K562 (cell line): ENCODE measurements around the gene EHBP1L1. TPM values are rescaled to one million over a fixed set of nuclear protein-coding genes. Genes with fewer than 3 reads are reported as not detected.

Experiments
- ATAC-seq: fragments of 200-7000 bp; cut with Tn5 transposase; 3 replicates; pipeline ENCODE4 v1.9.1; 2020; ENCODE audit warnings: moderate library complexity
- BruUV-seq: library from RNA; stranded (reverse); fragments of 400-500 nt; replicated peaks from 2 replicates; lab custom pipeline; 2021; lab: Mats Ljungman, UMichigan
- CTCF ChIA-PET: fragments of 300-600 bp; formaldehyde crosslinking; extraction: SDS; loops from one replicate; lab custom pipeline; 2021; ENCODE audit warnings: low intra/inter-chr PET ratio; lab: Yijun Ruan, JAX
- POLR2A ChIA-PET: fragments of 300-600, 350-650 bp; sonication (Branson Sonifier 250); formaldehyde crosslinking; extraction: SDS; loops from one replicate; lab custom pipeline; 2021; ENCODE audit warnings: antibody characterized with exemption, inconsistent platforms; lab: Yijun Ruan, JAX
- DNase-seq, 4 experiments: peaks; one replicate each; pipeline versions ENCODE4 v3.0.0 to v3.0.0-alpha.2; 2011 to 2018; ENCODE audit warnings: low spot score in 3 of 4, mixed read lengths in 3 of 4; ENCODE audit errors: extremely low read depth in 1 of 4
- FAIRE-seq: peaks from 2 replicates; lab custom pipeline; 2011; peaks lifted over from hg19 to GRCh38; lab: Jason Lieb, UNC
- H2AFZ ChIP-seq: 2 replicates; pipeline ENCODE4 v1.6.0; 2011; ENCODE audit warnings: low read depth, low read length, control low read depth, inconsistent platforms
- H3K27ac ChIP-seq: fragments of 200-600 bp; 3 replicates; pipeline ENCODE4 v1.8.0; 2011; ENCODE audit warnings: low read depth, mild to moderate bottlenecking, control low read depth, inconsistent platforms, low read length, moderate library complexity, mixed read lengths; ENCODE audit errors: extremely low read depth
- H3K27me3 ChIP-seq, 2 experiments: fragments of 300-600 bp in 1 of 2; 2 replicates in 1 of 2; 3 replicates in 1 of 2; pipeline versions ENCODE4 v1.6.0 to v1.8.0; 2011; ENCODE audit warnings: inconsistent platforms in 2 of 2, low read length in 2 of 2, mild to moderate bottlenecking in 1 of 2, mixed read lengths in 1 of 2, moderate library complexity in 1 of 2; ENCODE audit not compliant: control insufficient read depth in 2 of 2, insufficient read depth in 2 of 2
- H3K36me3 ChIP-seq: fragments of 300-600 bp; 3 replicates; pipeline ENCODE4 v1.8.0; 2011; ENCODE audit warnings: mild to moderate bottlenecking, low read length, inconsistent platforms; ENCODE audit not compliant: control insufficient read depth, insufficient read depth
- H3K4me1 ChIP-seq, 2 experiments: fragments of 200-600 bp in 1 of 2; replicated peaks in 1 of 2; 2 replicates in 1 of 2; 3 replicates in 1 of 2; pipeline versions ENCODE4 v1.5.1 to v1.8.0; 2011; ENCODE audit warnings: inconsistent platforms in 2 of 2, low read length in 2 of 2, mild to moderate bottlenecking in 1 of 2, mixed read lengths in 1 of 2, moderate library complexity in 1 of 2; ENCODE audit not compliant: control insufficient read depth in 2 of 2, insufficient read depth in 2 of 2
- H3K4me2 ChIP-seq: 2 replicates; pipeline ENCODE4 v1.6.1; 2011; ENCODE audit warnings: low read length, control low read depth, inconsistent platforms, mixed read lengths; ENCODE audit not compliant: insufficient read depth
- H3K4me3 ChIP-seq: fragments of 200-600 bp; sonication (generic), shearing (Covaris generic); 2 replicates; pipeline ENCODE4 v1.5.1; 2016; ENCODE audit warnings: control low read depth, inconsistent platforms
- H3K79me2 ChIP-seq: fragments of 200-600 bp; 3 replicates; pipeline ENCODE4 v1.8.0; 2011; ENCODE audit warnings: low read length, inconsistent platforms; ENCODE audit not compliant: control insufficient read depth, insufficient read depth
- H3K9ac ChIP-seq, 2 experiments: 2 replicates each; pipeline versions ENCODE4 v1.6.0 to v1.6.1; 2011; ENCODE audit warnings: low read depth in 2 of 2, low read length in 2 of 2, control low read depth in 1 of 2, inconsistent platforms in 1 of 2, mild to moderate bottlenecking in 1 of 2, mixed read lengths in 1 of 2; ENCODE audit not compliant: insufficient read depth in 1 of 2
- H3K9me1 ChIP-seq: one replicate; pipeline ENCODE4 v1.6.0; 2011; ENCODE audit warnings: inconsistent platforms, mild to moderate bottlenecking, low read length, moderate library complexity; ENCODE audit not compliant: control insufficient read depth, insufficient read depth
- H3K9me3 ChIP-seq: replicated peaks from 2 replicates; pipeline ENCODE4 v1.5.1; 2011; ENCODE audit warnings: low read depth, low read length, inconsistent platforms; ENCODE audit not compliant: control insufficient read depth, insufficient read depth
- H4K20me1 ChIP-seq: replicated peaks from 2 replicates; pipeline ENCODE4 v1.6.1; 2011; ENCODE audit warnings: low read length, inconsistent platforms, mixed read lengths; ENCODE audit not compliant: control insufficient read depth, insufficient read depth
- ATF7 ChIP-seq: fragments of 450-650 bp; IDR thresholded peaks from 2 replicates; pipeline ENCODE4 v1.7.1; 2014; ENCODE audit warnings: mild to moderate bottlenecking, moderate library complexity
- BRD9 ChIP-seq: fragments of 450-650 bp; IDR thresholded peaks from 2 replicates; pipeline ENCODE4 v1.6.1; 2018; ENCODE audit warnings: low read depth; ENCODE audit not compliant: partially characterized antibody
- ELF1 ChIP-seq: fragments of 200-800 bp; sonication (Bioruptor generic); IDR thresholded peaks from 2 replicates; pipeline ENCODE4 v1.6.1; 2016; ENCODE audit warnings: missing genetic modification characterization, missing compliant biosample characterization
- FOS ChIP-seq: IDR thresholded peaks from 3 replicates; pipeline ENCODE4 v1.6.1; 2011; ENCODE audit not compliant: insufficient read length; ENCODE audit errors: extremely low read depth
- FOSL1 ChIP-seq: fragments of 200-800 bp; sonication (Bioruptor generic); conservative IDR thresholded peaks from 2 replicates; pipeline ENCODE4 v1.6.1; 2016; ENCODE audit warnings: missing genetic modification characterization, missing compliant biosample characterization
- FOXP1 ChIP-seq: sonication (generic); formaldehyde crosslinking; IDR thresholded peaks from 2 replicates; pipeline ENCODE4 v1.8.0; 2022; ENCODE audit warnings: mild to moderate bottlenecking, missing genetic modification reagents
- KAT7 ChIP-seq: sonication (generic); formaldehyde crosslinking; IDR thresholded peaks from 2 replicates; pipeline ENCODE4 v1.8.0; 2022; ENCODE audit warnings: missing genetic modification reagents, mild to moderate bottlenecking, borderline replicate concordance
- MEF2D ChIP-seq: conservative IDR thresholded peaks from 2 replicates; pipeline ENCODE4 v1.6.1; 2016; ENCODE audit warnings: low read depth, missing genetic modification characterization, missing compliant biosample characterization
- MYBL2 ChIP-seq, 2 experiments: fragments of 450-650 bp in 1 of 2; sonication (generic) in 1 of 2; formaldehyde crosslinking in 1 of 2; IDR thresholded peaks; 2 replicates each; pipeline versions ENCODE4 v1.6.1 to v1.8.1; 2017 to 2022; ENCODE audit warnings: borderline replicate concordance in 1 of 2, inconsistent platforms in 1 of 2, low read depth in 1 of 2, mild to moderate bottlenecking in 1 of 2, missing genetic modification reagents in 1 of 2, moderate library complexity in 1 of 2
- NCOA1 ChIP-seq: fragments of 450-650 bp; IDR thresholded peaks from 2 replicates; pipeline ENCODE4 v1.6.1; 2016; ENCODE audit warnings: low read depth
- PURB ChIP-seq: sonication (generic); formaldehyde crosslinking; IDR thresholded peaks from 2 replicates; pipeline ENCODE4 v1.9.0; 2021; ENCODE audit warnings: low read depth, mild to moderate bottlenecking, missing genetic modification reagents
- RNF2 ChIP-seq: sonication (generic); IDR thresholded peaks from 2 replicates; pipeline ENCODE4 v1.6.1; 2016
- TCF7 ChIP-seq: sonication (generic); IDR thresholded peaks from 2 replicates; pipeline ENCODE4 v1.6.1; 2016; ENCODE audit warnings: antibody characterized with exemption, borderline replicate concordance
- ZNF76 ChIP-seq: fragments of 250-450 bp; sonication (Bioruptor Pico); IDR thresholded peaks from 2 replicates; pipeline ENCODE4 v1.4.0; 2020; ENCODE audit warnings: mild to moderate bottlenecking, moderate library complexity, borderline replicate concordance
- WGBS: fragments of 100-300 bp; shearing (Covaris generic); methylation state at CpG from one replicate; pipeline ENCODE4 v1.1.6; 2016; ENCODE audit warnings: low coverage, mixed read lengths; ENCODE audit not compliant: insufficient coverage; ENCODE audit errors: missing lambda C conversion rate; 5-methylcytosine and 5-hydroxymethylcytosine counted together
- in situ Hi-C: fragments of 300-500 bp; cut with MboI; formaldehyde crosslinking; loops from 4 replicates; pipeline ENCODE4 v1.15.0; 2018; ENCODE audit warnings: inconsistent platforms, mixed read lengths
- intact Hi-C: fragments of 100-400 bp; cut with micrococcal nuclease; formaldehyde crosslinking; loops from 2 replicates; pipeline ENCODE4 v1.14.2; 2022
- polyA plus RNA-seq, 8 experiments: library from polyadenylated mRNA; depleted of rRNA in 4 of 8; stranded (reverse) in 5 of 8; unstranded in 3 of 8; fragments of >200 nt; fragmentation: Nextera tagmentation in 2 of 8; fragmentation: Illumina TruSeq in 1 of 8; extraction: Ambion mirVana in 2 of 8; extraction: Trizol in 1 of 8; gene quantifications; 2 replicates each; pipeline versions ENCODE4 v1.2.1 to v1.2.3, GENCODE V29; 2011 to 2014; ENCODE audit warnings: inconsistent platforms in 1 of 8, missing spikeins in 1 of 8
- total RNA-seq, 7 experiments: library from RNA; depleted of rRNA in 6 of 7; stranded (reverse); fragments of >200 nt in 6 of 7; fragmentation: Illumina TruSeq in 2 of 7; extraction: Trizol in 2 of 7; gene quantifications; 2 replicates each; pipeline versions ENCODE4 v1.2.1 to v1.2.3, GENCODE V29; 2011 to 2021; ENCODE audit warnings: low replicate concordance in 1 of 7
- TF ChIP-seq, protein P1 (sequence below): fragments of 250-450 bp; sonication (Bioruptor Pico); IDR thresholded peaks from 2 replicates; pipeline ENCODE4 v1.8.0; 2021; ENCODE audit warnings: mild to moderate bottlenecking, moderate library complexity
- TF ChIP-seq, protein P2 (sequence below): fragments of 450-650 bp; formaldehyde crosslinking; IDR thresholded peaks from 2 replicates; pipeline ENCODE4 v1.4.0; 2022; ENCODE audit warnings: missing genetic modification characterization

The EHBP1L1 gene
- total and polyA plus RNA-seq, 9 of the 15 experiments (the other 6 are each of a cell fraction or from before 2014, with no cell fraction given) = 0.03 to 87.1 (median 26.3) TPM

DNA sequence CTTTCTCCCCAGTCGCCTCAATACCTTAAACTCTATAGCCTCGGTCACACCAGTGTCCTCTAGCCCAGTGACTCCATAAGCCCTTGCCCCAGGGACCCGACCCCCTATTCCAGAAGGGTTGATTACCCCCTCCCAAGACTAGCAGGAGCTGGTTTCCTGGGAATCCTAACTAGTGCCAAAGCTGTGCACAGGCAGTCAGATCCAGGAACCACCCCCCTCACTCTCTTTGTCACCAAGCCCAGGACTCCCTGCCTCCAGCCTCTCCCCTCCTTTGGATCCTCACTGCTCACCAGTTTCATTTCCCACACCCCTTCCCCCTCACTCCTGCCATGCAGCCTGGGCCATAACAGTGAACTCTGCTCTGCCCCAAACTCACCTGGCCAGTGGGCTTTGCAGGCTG lies 27.5 kb upstream of the EHBP1L1 start:
- FAIRE-seq (no peak), ATAC-seq (no peak), DNase-seq (no peak)
- CTCF ChIA-PET = no interaction called here
- Histone ChIP-seq H3K9ac (no peak overlapping the region; a peak in 1 of 4 replicates), H3K9me3 (no peaks in the 10 kb centered on the region), H3K4me2 (no peak overlapping the region), H3K27ac (no peak overlapping the region), H4K20me1 (0 out of 2 replicates have a peak, but pooled peaks cover 8% of the 10 kb centered on the region), H2AFZ (no peak overlapping the region), H3K4me1 (peaks cover 35 to 69% of the 10 kb centered on the region in 2 experiments), H3K4me3 (no peak overlapping the region), H3K27me3 (no peaks in the 10 kb centered on the region), H3K9me1 (no peaks in the 10 kb centered on the region), H3K36me3 (no peaks in the 10 kb centered on the region), H3K79me2 (no peaks in the 10 kb centered on the region)
- WGBS = 53% methylated on average over 3 of the region's 3 CpGs
- TF ChIP-seq RNF2 (no peak), ATF7 (no peak), FOXP1 (no peak), BRD9 (no peak), MYBL2 (IDR thresholded peaks at IDR 0.05; ENCODE audit: low read depth) (no peak), MYBL2 (CRISPR knock-in tag; IDR thresholded peaks at IDR 0.05; ENCODE audit: borderline replicate concordance) (no peak), MEF2D (no peak), ELF1 (tag) (no peak), NCOA1 (no peak), KAT7 (CRISPR knock-in tag) (no peak), FOSL1 (tag) (no peak), ZNF76 (no peak), TCF7 (no peak), PURB (CRISPR knock-in tag) (no peak), FOS (no peak)
- TF ChIP-seq, protein P1, sequence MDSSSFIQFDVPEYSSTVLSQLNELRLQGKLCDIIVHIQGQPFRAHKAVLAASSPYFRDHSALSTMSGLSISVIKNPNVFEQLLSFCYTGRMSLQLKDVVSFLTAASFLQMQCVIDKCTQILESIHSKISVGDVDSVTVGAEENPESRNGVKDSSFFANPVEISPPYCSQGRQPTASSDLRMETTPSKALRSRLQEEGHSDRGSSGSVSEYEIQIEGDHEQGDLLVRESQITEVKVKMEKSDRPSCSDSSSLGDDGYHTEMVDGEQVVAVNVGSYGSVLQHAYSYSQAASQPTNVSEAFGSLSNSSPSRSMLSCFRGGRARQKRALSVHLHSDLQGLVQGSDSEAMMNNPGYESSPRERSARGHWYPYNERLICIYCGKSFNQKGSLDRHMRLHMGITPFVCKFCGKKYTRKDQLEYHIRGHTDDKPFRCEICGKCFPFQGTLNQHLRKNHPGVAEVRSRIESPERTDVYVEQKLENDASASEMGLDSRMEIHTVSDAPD (CRISPR knock-in tag) = no peak
- TF ChIP-seq, protein P2, sequence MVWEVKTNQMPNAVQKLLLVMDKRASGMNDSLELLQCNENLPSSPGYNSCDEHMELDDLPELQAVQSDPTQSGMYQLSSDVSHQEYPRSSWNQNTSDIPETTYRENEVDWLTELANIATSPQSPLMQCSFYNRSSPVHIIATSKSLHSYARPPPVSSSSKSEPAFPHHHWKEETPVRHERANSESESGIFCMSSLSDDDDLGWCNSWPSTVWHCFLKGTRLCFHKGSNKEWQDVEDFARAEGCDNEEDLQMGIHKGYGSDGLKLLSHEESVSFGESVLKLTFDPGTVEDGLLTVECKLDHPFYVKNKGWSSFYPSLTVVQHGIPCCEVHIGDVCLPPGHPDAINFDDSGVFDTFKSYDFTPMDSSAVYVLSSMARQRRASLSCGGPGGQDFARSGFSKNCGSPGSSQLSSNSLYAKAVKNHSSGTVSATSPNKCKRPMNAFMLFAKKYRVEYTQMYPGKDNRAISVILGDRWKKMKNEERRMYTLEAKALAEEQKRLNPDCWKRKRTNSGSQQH (CRISPR knock-in tag) = no peak
- POLR2A ChIA-PET = interaction anchor here (0.7 to 2.0 kb wide), 2 partner anchors 33 to 49 kb away, joined by 3 to 8 read pairs; partner anchors contain the start of gene MALAT1
- in situ Hi-C loops (no loop called here), intact Hi-C loops (loop anchor here (10.0 kb wide), 1 partner anchor 266 kb away; no protein-coding TSS in a partner anchor)
- BruUV-seq = no TSS peak
